ENCODE results near the gene U2SURP.
"Not testable (repeated sequence)": the region's sequence is repeated elsewhere in the genome, so short reads cannot be mapped to it uniquely, and the experiment has no call there.

The U2SURP gene

DNA sequence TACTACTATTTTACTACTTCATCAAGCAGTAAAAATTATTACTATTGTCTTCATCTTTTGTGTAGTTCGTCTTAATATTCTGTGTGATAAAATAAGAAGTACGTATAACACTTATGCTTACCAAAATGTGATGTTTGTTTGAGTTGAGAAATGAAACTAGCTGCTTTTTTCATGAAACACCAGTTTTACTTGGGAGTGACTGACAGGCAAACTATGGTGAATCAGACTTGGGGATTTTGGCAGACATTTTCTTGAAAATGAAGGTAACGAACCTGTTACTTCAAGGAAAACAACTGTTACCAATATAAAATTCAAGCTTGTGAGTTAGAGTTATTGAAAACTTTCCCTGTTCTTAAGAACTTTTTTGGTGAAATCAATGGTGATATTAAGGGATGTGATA, 10.3 kb downstream of the U2SURP start:
- DNase-seq (ENCODE audit: low read depth in 2 of 2) = no peak

- DNase-seq (ENCODE audit: low read depth in 2 of 2) = no peak
Measured at GRCh38 chr3:143014921-143015320, 13.6 kb downstream of the U2SURP start.

DNA sequence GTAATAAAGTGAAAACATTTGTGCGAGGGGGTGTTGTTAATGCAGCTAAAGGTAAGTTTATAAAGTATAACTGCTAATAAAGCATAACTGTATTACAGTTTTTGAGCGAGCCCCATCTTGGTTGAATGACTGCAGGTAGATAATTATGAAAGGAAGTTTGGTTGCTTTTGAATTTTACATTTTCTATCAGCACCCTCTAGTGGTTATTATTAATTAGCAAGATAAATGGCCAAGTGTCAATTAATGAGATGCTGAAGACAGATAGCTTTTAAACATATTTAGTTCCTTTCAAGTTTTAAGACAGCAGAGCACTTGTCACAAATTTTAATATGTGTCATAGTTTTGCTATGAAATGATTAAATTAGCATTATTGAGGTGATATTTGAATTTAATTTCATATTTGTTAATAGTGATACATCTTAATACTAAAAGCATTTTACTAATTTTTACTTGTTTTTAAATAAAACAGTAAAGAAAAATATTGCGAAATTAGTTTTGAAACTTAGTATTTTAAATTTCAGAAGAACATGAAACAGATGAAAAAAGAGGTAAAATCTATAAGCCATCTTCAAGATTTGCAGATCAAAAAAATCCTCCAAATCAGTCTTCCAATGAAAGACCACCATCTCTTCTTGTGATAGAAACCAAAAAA, 15.1 kb downstream of the U2SURP start:
- DNase-seq (ENCODE audit: low read depth in 2 of 2) = no peak

DNA sequence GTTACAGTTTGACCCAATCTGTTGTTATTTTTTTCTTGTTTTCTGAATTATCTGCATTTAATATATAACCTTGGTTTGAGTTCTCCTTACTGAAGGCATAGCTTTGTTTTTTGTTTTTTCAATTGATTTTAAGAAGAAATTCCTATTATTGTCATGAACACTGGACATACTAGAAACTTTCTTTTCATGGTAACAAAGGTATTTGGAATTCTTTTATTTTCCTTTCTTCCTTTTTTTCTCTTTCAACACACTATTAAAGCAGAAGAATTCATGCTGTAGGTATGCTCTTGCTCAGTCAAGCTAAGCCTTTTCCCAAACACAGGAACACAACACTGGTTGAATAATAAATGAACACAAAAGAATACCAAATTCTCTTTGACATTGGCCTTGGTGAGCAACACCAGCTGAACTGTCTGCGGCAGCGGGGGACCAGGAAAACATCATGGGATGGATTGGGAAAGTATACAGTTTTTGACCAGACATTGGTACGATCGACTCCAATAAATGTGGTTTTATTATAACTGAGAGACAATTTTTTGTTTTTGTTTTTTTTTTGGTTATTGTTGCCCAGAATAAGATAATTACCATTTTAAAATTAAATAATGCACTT, 23.1 kb downstream of the U2SURP start:
- no peak for DNase-seq (ENCODE audit: low read depth in 2 of 2)

- DNase-seq (ENCODE audit: low read depth in 2 of 2) = no peak
Measured at GRCh38 chr3:143031327-143031726, 30.0 kb downstream of the U2SURP start.

DNA sequence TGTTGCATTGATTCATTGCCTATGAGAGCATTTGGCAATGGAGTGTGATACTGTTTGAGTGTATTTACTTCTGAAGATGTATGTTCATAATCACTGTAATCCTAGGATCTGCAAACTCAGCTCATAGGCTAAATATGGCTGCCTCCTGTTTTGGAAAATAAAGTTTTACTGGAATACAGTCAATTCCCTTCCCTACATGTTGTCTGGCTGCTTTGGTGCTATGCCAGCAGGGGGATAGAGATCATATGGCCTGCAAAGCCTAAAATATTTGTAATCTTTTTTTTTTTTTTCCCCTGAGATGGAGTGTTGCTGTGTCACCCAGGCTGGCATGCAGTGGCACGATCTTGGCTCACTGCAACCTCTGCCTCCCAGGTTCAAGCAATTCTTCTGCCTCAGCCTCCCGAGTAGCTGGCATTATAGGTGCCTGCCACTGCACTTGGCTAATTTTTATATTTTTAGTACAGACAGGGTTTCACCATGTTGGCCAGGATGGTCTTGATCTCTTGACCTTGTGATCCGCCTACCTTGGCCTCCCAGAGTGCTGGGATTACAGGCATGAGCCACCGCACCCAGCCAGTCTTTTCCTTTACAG, 30.5 kb downstream of the U2SURP start:
- not testable (repeated sequence) for DNase-seq (ENCODE audit: low read depth in 2 of 2)

GRCh38 chr3:143035466-143036211, 34.3 kb downstream of the U2SURP start:
- DNase-seq (ENCODE audit: low read depth in 2 of 2) = no peak

DNA sequence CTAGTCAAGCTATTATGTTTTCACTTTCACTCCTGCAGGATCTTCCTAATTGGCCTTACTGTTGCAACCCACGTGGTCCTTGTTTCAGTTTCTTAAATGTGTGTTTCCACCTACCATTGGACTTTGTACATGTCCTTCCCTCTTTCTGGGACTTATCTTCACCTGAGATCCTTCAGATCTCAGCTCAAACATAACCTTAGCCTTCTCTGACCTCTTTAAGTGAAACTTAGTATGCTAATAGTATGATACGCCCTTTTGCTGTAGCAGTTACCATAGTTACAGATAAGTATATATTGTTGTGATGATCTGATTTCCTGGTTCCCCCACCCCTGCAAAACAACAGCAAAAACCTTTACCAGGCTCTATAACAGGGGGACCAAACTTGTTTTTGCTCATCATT, 35.2 kb downstream of the U2SURP start:
- no peak for DNase-seq (ENCODE audit: low read depth in 2 of 2)

DNA sequence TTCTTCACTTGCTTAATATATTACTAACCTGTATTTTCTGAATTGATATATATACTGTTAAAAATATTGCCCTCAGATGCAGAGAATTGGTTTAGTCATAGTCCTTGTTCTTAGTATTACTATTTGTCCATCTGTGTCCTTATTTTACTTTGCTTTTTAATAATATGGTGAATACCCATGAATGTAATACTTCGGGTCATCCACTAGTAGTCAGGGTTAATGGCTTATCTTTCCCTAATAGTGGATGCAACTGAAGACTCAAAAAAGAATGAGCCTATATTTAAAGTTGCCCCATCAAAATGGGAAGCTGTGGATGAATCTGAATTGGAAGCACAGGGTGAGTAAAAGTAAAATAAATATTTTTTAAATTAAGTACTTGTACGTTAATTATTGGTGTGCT, 36.5 kb downstream of the U2SURP start:
- no peak for DNase-seq (ENCODE audit: low read depth in 2 of 2)

DNA sequence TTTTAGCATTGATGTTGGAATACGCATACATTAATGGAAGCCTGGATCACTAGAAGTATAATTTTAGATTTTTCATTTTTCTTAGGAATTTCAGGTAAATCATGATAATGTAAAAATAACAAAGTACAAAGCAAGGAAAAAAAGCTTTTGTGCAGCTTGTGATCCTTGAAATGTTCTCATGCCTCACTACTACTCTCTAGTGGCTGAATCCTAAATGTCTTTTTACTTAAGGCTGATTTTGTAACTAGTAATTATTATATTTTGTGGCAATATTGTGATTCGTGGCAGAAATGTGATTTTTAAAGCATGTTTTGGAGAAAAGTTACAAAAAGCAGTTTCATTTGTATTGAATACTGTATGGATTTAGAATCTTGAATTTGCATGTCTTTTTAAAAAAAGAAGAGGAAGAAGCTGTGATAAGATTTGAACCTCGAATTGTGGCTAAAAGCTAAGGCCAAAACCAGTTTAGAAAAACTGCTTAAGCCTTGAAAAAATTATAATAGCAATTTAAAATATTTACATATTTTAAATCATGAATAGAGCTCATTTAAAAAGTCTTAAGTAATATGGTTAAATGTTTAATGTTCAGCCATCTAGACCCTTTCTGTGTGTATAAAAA, 39.0 kb downstream of the U2SURP start:
- no peak for DNase-seq (ENCODE audit: low read depth in 2 of 2)

DNA sequence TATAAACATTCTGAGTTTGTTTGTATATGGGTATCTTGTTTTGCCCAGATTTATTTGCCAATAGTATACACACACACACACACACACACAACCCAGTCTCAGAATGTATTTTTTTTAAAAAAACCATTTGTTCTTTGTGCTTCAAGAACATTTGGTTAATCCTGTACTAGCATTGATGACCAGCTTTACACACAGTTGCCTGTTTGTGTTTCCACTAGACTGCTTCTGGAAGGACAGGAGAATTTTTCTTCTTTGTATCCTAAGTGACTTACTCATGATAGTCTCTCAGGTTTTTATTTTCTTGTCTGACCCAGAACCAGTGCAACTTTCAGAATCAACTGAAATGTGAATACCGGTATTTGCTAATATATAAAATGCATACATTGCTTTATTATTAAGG, 40.5 kb downstream of the U2SURP start:
- DNase-seq (ENCODE audit: low read depth in 2 of 2) = no peak

DNA sequence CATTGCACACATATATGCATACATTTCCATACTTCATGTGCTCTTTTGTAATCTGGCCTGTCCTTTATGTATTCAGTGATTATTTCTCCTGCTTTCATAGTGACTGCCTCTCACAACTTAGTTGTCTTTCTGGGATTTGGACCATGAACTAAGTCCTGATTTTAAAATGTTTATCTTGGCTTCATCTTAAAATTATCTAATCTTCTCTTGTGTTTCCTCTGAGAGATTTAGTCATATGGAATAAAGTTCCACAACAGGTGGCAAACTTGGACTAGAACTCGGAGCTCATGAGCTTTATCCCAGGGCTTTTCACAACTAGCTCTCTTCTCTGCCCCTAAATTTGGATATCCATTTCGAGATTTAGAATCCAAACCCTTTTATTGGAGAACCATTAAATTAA, 44.3 kb downstream of the U2SURP start:
- no peak for DNase-seq (ENCODE audit: low read depth in 2 of 2)

- not testable (repeated sequence) for DNase-seq (ENCODE audit: low read depth in 2 of 2)
Measured at GRCh38 chr3:143046075-143046474, 44.7 kb downstream of the U2SURP start.

DNA sequence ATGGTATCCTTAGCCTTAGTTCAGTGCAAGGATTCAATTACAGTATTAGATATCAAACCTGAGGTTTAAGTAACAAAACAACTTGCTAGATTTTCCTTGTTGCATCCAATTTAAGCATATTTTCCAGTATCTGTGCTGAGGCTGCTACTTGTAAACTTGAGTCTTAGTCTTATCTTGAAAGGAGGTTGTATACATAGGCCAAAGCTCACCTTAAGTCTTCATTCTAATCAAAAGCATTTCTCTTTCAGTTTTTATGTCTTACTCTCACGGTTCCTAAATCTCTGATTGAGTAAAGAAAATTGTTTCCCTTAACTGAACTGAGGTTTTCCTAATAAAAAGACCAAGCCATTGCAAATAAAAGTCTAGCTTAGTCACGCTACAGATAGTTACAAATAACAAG, 52.6 kb downstream of the U2SURP start:
- no peak for DNase-seq (ENCODE audit: low read depth in 2 of 2)

DNA sequence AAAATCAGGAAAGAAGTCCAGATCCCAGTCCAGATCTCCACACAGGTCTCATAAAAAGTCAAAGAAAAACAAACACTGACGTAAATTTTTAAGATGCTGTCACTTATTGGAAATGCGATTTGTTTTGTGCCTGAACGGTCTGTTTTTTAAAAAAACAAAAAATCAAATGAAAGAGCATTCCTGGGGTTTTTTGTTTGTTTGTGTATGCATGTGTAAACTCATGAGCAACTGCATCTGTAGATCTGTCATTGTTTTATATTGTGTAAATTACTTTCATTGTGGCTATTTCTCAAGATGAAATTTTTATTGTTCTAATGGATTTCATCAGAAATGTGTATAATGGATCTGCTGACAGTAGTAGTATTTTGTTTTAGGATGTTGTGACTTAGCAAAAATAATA, 55.0 kb downstream of the U2SURP start:
- DNase-seq (ENCODE audit: low read depth in 2 of 2) = no peak

DNA sequence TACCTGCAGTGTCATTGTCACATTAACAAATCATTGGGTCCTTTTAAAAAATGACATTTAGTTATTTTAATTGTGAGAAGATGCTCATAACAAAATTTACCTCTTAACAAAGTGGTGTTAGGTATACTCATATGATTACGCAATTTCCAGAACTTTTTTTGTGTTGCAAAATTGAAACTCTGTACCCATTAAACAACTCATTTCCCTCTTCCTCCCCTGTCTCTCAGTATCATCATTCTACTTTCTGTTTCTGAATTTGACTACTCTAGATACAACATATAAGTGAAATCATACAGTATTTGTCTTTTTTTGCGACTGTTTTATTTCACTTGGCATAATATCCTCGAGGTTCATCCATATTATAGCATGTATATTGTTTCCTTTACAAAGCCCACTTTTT, 59.5 kb downstream of the U2SURP start:
- no peak for DNase-seq (ENCODE audit: low read depth in 2 of 2)

DNA sequence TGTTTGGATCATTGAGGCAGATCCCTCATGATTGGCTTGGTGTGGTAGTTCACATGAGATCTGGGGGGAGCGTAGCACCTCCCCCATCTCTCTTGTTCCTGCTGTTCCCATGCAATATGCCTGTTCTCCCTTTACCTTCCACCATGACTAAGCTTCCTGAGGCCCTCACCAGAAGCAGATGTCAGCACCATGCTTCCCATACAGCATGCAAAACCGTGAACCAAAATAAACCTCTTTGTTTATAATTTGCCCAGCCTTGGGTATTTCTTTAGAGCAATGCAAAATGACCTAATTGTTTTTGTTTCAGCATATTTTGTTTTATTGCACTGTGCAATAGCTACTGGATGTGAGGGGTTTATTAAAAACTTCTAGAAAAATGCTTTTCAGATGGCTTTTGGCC, 61.6 kb downstream of the U2SURP start:
- no peak for DNase-seq (ENCODE audit: low read depth in 2 of 2)

- no peak for DNase-seq (ENCODE audit: low read depth in 2 of 2)
Measured at GRCh38 chr3:143064777-143065176, 63.4 kb downstream of the U2SURP start.

- no peak for DNase-seq (ENCODE audit: low read depth in 2 of 2)
Measured at GRCh38 chr3:143065364-143065763, 64.0 kb downstream of the U2SURP start.

DNA sequence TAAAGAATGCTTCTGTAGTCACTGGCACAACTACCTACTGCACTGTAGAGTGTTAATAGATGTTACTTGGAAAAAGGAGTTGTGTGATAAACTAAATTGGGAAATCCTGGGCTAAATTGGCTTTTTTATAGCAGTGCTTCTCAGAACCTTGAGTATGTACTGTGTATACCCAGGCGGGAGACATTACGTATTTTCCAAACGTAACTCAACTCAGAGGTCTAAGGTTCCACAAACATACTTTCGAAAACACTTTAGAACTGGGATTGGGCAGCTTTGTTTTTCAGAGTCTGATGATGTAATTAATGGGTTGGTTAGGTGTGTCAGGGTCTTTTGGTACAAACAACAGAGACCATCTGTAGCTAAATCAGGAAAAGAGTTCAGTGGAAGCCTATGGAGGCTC, 64.7 kb downstream of the U2SURP start:
- DNase-seq (ENCODE audit: low read depth in 2 of 2) = no peak

- DNase-seq (ENCODE audit: low read depth in 2 of 2) = no peak
Measured at GRCh38 chr3:143067201-143067600, 65.8 kb downstream of the U2SURP start.

- DNase-seq (ENCODE audit: low read depth in 2 of 2) = no peak
Measured at GRCh38 chr3:143068059-143068458, 66.7 kb downstream of the U2SURP start.
